Measurements from ENCODE around the gene SF3A1. TPM values are rescaled to one million over a fixed set of nuclear protein-coding genes. Genes with fewer than 3 reads are reported as not detected.

The SF3A1 gene
- total RNA-seq, 1 experiment from 2014 or later, result 230 TPM

DNA sequence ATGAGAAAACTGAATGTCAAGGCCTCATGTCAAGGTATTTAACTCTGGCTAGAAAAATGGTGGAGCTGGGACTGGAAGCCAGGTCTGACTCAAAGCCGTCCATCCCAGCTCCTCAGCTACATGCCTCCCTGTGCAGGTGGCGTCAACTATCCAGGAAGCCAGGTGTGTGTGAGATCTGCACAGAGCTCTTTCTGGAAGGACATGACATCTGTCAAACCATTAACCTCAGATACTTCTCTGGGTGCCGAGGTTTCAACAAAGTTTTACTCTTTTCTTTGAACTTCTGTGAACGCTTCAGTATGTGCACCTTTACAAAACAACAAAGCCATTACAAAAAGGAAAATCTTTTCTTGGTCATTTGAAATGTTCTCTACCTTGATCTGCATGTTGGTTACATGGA is 60.4 kb downstream of the SF3A1 start:
- Histone ChIP-seq H3K4me3 (replicated peaks in 1 of 2; ENCODE audit: low read depth in 1 of 2, low read length in 2 of 2) (no peak overlapping the region), H2AFZ (ENCODE audit: low read depth, low read length, poor library complexity, severe bottlenecking) (no peak overlapping the region), H3K9ac (ENCODE audit: low read length) (no peak overlapping the region), H3K4me1 (ENCODE audit: control insufficient read depth in 1 of 2, insufficient read depth in 2 of 2, low read length in 2 of 2) (peaks cover 18 to 22% of the 10 kb centered on the region in 2 experiments), H4K20me1 (ENCODE audit: insufficient read depth) (no peaks in the 10 kb centered on the region), H3K27ac (ENCODE audit: low read depth, low read length) (no peak overlapping the region), H3K4me2 (ENCODE audit: low read length) (no peak overlapping the region), H3K79me2 (ENCODE audit: insufficient read depth, low read length) (no peaks in the 10 kb centered on the region), H3K36me3 (ENCODE audit: control insufficient read depth in 1 of 2, insufficient read depth in 2 of 2, low read length in 2 of 2) (peaks cover 2 to 4% of the 10 kb centered on the region in 2 experiments; a peak in 3 of 4 replicates), H3K9me3 (ENCODE audit: control insufficient read depth in 1 of 2, insufficient read depth in 1 of 2, low read depth in 1 of 2, low read length in 2 of 2) (no peaks in the 10 kb centered on the region), H3K9me2 (ENCODE audit: insufficient read depth) (no peaks in the 10 kb centered on the region), H3K27me3 (ENCODE audit: insufficient read depth, low read length) (no peaks in the 10 kb centered on the region)
- CTCF ChIA-PET, result interaction anchor here (1.1 kb wide), 1 partner anchor 30 kb away, joined by 3 read pairs; the partner anchor contains the start of gene TBC1D10A
- TF ChIP-seq, protein P1, sequence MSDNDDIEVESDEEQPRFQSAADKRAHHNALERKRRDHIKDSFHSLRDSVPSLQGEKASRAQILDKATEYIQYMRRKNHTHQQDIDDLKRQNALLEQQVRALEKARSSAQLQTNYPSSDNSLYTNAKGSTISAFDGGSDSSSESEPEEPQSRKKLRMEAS (IDR thresholded peaks at IDR 0.05), result no peak
- TF ChIP-seq, protein P2, sequence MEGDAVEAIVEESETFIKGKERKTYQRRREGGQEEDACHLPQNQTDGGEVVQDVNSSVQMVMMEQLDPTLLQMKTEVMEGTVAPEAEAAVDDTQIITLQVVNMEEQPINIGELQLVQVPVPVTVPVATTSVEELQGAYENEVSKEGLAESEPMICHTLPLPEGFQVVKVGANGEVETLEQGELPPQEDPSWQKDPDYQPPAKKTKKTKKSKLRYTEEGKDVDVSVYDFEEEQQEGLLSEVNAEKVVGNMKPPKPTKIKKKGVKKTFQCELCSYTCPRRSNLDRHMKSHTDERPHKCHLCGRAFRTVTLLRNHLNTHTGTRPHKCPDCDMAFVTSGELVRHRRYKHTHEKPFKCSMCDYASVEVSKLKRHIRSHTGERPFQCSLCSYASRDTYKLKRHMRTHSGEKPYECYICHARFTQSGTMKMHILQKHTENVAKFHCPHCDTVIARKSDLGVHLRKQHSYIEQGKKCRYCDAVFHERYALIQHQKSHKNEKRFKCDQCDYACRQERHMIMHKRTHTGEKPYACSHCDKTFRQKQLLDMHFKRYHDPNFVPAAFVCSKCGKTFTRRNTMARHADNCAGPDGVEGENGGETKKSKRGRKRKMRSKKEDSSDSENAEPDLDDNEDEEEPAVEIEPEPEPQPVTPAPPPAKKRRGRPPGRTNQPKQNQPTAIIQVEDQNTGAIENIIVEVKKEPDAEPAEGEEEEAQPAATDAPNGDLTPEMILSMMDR (IDR thresholded peaks at IDR 0.05 in 2 of 3, conservative IDR thresholded peaks at IDR 0.05 in 1 of 3; ENCODE audit: borderline replicate concordance in 1 of 3, insufficient read depth in 1 of 3, low read depth in 2 of 3, low read length in 2 of 3), result no peak
- TF ChIP-seq, protein P3, sequence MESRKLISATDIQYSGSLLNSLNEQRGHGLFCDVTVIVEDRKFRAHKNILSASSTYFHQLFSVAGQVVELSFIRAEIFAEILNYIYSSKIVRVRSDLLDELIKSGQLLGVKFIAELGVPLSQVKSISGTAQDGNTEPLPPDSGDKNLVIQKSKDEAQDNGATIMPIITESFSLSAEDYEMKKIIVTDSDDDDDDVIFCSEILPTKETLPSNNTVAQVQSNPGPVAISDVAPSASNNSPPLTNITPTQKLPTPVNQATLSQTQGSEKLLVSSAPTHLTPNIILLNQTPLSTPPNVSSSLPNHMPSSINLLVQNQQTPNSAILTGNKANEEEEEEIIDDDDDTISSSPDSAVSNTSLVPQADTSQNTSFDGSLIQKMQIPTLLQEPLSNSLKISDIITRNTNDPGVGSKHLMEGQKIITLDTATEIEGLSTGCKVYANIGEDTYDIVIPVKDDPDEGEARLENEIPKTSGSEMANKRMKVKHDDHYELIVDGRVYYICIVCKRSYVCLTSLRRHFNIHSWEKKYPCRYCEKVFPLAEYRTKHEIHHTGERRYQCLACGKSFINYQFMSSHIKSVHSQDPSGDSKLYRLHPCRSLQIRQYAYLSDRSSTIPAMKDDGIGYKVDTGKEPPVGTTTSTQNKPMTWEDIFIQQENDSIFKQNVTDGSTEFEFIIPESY (IDR thresholded peaks at IDR 0.05; ENCODE audit: extremely low read depth, insufficient replicate concordance, low read length), result no peak
- TF ChIP-seq JUND (IDR thresholded peaks at IDR 0.05) (no peak), EGR1 (IDR thresholded peaks at IDR 0.05; ENCODE audit: low read depth) (no peak), SP1 (IDR thresholded peaks at IDR 0.05; ENCODE audit: low read depth) (no peak), ZNF274 (IDR thresholded peaks at IDR 0.05; ENCODE audit: low read depth, low read length) (no peak)
- TF ChIP-seq, protein P4, sequence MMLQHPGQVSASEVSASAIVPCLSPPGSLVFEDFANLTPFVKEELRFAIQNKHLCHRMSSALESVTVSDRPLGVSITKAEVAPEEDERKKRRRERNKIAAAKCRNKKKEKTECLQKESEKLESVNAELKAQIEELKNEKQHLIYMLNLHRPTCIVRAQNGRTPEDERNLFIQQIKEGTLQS (IDR thresholded peaks at IDR 0.05), result no peak
- intact Hi-C loops (cut with micrococcal nuclease), result no loop called here
- ATAC-seq, result no peak
- no TSS peak for BruUV-seq (replicated peaks)
- no peak for DNase-seq (ENCODE audit: low read depth, low spot score)
- POLR2A ChIA-PET, result no interaction called here
- RAD21 ChIA-PET (ENCODE audit: low non-redundant PET in 1 of 2, low total read pairs in 2 of 2, uncharacterized antibody in 2 of 2, unreplicated experiment in 2 of 2), result no interaction called here
